Endothelial cell of umbilical vein (primary cell): ENCODE measurements around the gene TRPM3. TPM values are rescaled to one million over a fixed set of nuclear protein-coding genes. Genes with fewer than 3 reads are reported as not detected.

Experiments used
- BruUV-seq: library from RNA; stranded (reverse); fragments of 400-500 nt; replicated peaks from 2 replicates; lab custom pipeline; 2021; lab: Mats Ljungman, UMichigan
- CTCF ChIA-PET: fragments of 300-600, 350-600 bp; sonication (Branson Sonifier 250); formaldehyde crosslinking; loops from one replicate; lab custom pipeline; 2021; ENCODE audit warnings: antibody characterized with exemption, inconsistent platforms; lab: Charles Lee
- POLR2A ChIA-PET: fragments of 300-600, 350-600 bp; sonication (Branson Sonifier 250); formaldehyde crosslinking; loops from one replicate; lab custom pipeline; 2021; ENCODE audit warnings: antibody characterized with exemption, inconsistent platforms; lab: Charles Lee
- DNase-seq: peaks from one replicate; pipeline ENCODE4 v3.0.0-alpha.2; 2011; ENCODE audit warnings: low read depth, low spot score
- FAIRE-seq: peaks from 2 replicates; lab custom pipeline; 2011; peaks lifted over from hg19 to GRCh38; lab: Jason Lieb, UNC
- H2AFZ ChIP-seq: 2 replicates; pipeline ENCODE4 v1.6.0; 2012; ENCODE audit warnings: low read depth, low read length, control low read depth, inconsistent platforms
- H3K27ac ChIP-seq: 2 replicates; pipeline ENCODE4 v1.5.1; 2011; ENCODE audit warnings: low read depth, mild to moderate bottlenecking, control low read depth, low read length, moderate library complexity; ENCODE audit not compliant: insufficient read depth
- H3K27me3 ChIP-seq, 2 experiments: 2 replicates each; pipeline versions ENCODE4 v1.6.0 to v1.6.1; 2011; ENCODE audit warnings: low read length in 2 of 2, mixed read lengths in 1 of 2; ENCODE audit not compliant: control insufficient read depth in 2 of 2, insufficient read depth in 2 of 2
- H3K36me3 ChIP-seq, 2 experiments: 2 replicates in 1 of 2; 3 replicates in 1 of 2; pipeline ENCODE4 v1.5.1; 2011; ENCODE audit warnings: low read length in 2 of 2, mild to moderate bottlenecking in 1 of 2, moderate library complexity in 1 of 2; ENCODE audit not compliant: control insufficient read depth in 2 of 2, insufficient read depth in 2 of 2; ENCODE audit errors: extremely low read depth in 1 of 2
- H3K4me1 ChIP-seq: 3 replicates; pipeline ENCODE4 v1.5.1; 2011; ENCODE audit warnings: mild to moderate bottlenecking, low read length; ENCODE audit not compliant: control insufficient read depth, insufficient read depth; ENCODE audit errors: extremely low read depth
- H3K4me2 ChIP-seq: 2 replicates; pipeline ENCODE4 v1.6.1; 2011; ENCODE audit warnings: low read length, control low read depth, mixed read lengths; ENCODE audit not compliant: insufficient read depth
- H3K4me3 ChIP-seq, 3 experiments: fragments of 200-600 bp in 1 of 3; sonication (generic), shearing (Covaris generic) in 1 of 3; replicated peaks in 1 of 3; 2 replicates each; pipeline ENCODE4 v1.5.1; 2011 to 2016; ENCODE audit warnings: control low read depth in 3 of 3, low read length in 3 of 3, mild to moderate bottlenecking in 2 of 3, inconsistent platforms in 1 of 3, low read depth in 1 of 3, moderate library complexity in 1 of 3; ENCODE audit not compliant: insufficient read depth in 1 of 3
- H3K79me2 ChIP-seq: 2 replicates; pipeline ENCODE4 v1.6.0; 2012; ENCODE audit warnings: low read length, inconsistent platforms; ENCODE audit not compliant: control insufficient read depth, insufficient read depth
- H3K9ac ChIP-seq: replicated peaks from 2 replicates; pipeline ENCODE3; 2011; ENCODE audit warnings: low read length, control low read depth; ENCODE audit not compliant: insufficient read depth; ENCODE audit errors: extremely low read depth
- H3K9me1 ChIP-seq: replicated peaks from 3 replicates; pipeline ENCODE4 v1.6.0; 2011; ENCODE audit warnings: mild to moderate bottlenecking, low read length; ENCODE audit not compliant: control insufficient read depth, insufficient read depth; ENCODE audit errors: extremely low read depth
- H3K9me3 ChIP-seq: replicated peaks from 2 replicates; pipeline ENCODE4 v1.5.1; 2012; ENCODE audit warnings: low read length, inconsistent platforms; ENCODE audit not compliant: control insufficient read depth, insufficient read depth
- H4K20me1 ChIP-seq: replicated peaks from 2 replicates; pipeline ENCODE3; 2011; ENCODE audit warnings: mild to moderate bottlenecking, low read length; ENCODE audit not compliant: control insufficient read depth, insufficient read depth; ENCODE audit errors: extremely low read depth
- EZH2 ChIP-seq: IDR thresholded peaks from 2 replicates; pipeline ENCODE4 v1.6.1; 2012; ENCODE audit warnings: borderline replicate concordance, low read depth, mild to moderate bottlenecking, moderate library complexity, low read length, inconsistent platforms; ENCODE audit not compliant: severe bottlenecking
- FOS ChIP-seq: IDR thresholded peaks from 2 replicates; pipeline ENCODE4 v1.6.1; 2011; ENCODE audit warnings: mild to moderate bottlenecking, low read length, moderate library complexity, borderline replicate concordance; ENCODE audit not compliant: insufficient read depth
- GATA2 ChIP-seq: IDR thresholded peaks from 2 replicates; pipeline ENCODE4 v1.7.0; 2011; ENCODE audit warnings: low read depth, mild to moderate bottlenecking, moderate library complexity, mixed read lengths, low read length; ENCODE audit not compliant: insufficient read length, insufficient read depth
- JUN ChIP-seq: IDR thresholded peaks from 2 replicates; pipeline ENCODE4 v1.6.1; 2011; ENCODE audit warnings: borderline replicate concordance, low read depth; ENCODE audit not compliant: insufficient read length, insufficient read depth
- MAX ChIP-seq: IDR thresholded peaks from 2 replicates; pipeline ENCODE4 v1.6.1; 2011; ENCODE audit not compliant: insufficient read depth, insufficient read length
- MYC ChIP-seq: IDR thresholded peaks from one replicate; pipeline ENCODE4 v1.6.1; 2011; ENCODE audit warnings: mild to moderate bottlenecking, low read depth, low read length
- POLR2A ChIP-seq: IDR thresholded peaks from 2 replicates; pipeline ENCODE4 v1.6.1; 2012; ENCODE audit warnings: low read depth, mild to moderate bottlenecking, control low read depth, low read length
- POLR2AphosphoS5 ChIP-seq: IDR thresholded peaks from 2 replicates; pipeline ENCODE4 v1.6.1; 2012; ENCODE audit warnings: low read depth, mild to moderate bottlenecking, control low read depth, low read length, moderate library complexity; ENCODE audit not compliant: insufficient read depth
- dilution Hi-C: fragments of 300-500 bp; cut with MboI; formaldehyde crosslinking; loops from one replicate; pipeline ENCODE4 v1.15.0; 2019; ENCODE audit warnings: low sequenced_read_pairs; ENCODE audit not compliant: extremely low pct_ligation_motif_present
- intact Hi-C: fragments of 100-400 bp; cut with micrococcal nuclease; formaldehyde crosslinking; loops from one replicate; pipeline ENCODE4 v1.10.0; 2022
- polyA plus RNA-seq, 4 experiments: library from polyadenylated mRNA; depleted of rRNA in 3 of 4; stranded (reverse) in 3 of 4; unstranded in 1 of 4; fragments of >200 nt; gene quantifications; 2 replicates each; pipeline versions ENCODE4 v1.2.1 to v1.2.3, GENCODE V29; 2011 to 2012; ENCODE audit warnings: missing spikeins in 1 of 4
- total RNA-seq: library from RNA; stranded (reverse); gene quantifications from 2 replicates; pipeline ENCODE4 v1.2.3, GENCODE V29; 2021
- TF ChIP-seq, protein P1 (sequence below), 2 donors: IDR thresholded peaks; 1 replicate in 1 of 2; 2 replicates in 1 of 2; pipeline ENCODE4 v1.5.1; 2011; ENCODE audit warnings: low read length in 2 of 2, mild to moderate bottlenecking in 2 of 2, moderate library complexity in 2 of 2, control low read depth in 1 of 2, inconsistent platforms in 1 of 2, low read depth in 1 of 2; ENCODE audit not compliant: insufficient read depth in 1 of 2; ENCODE audit errors: extremely low read depth in 1 of 2

Gene TRPM3
- total and polyA plus RNA-seq, 2 donors (not counting 3 experiments of a cell fraction or from before 2014, with no cell fraction given) = 0.17 to 0.33 TPM

GRCh38 chr9:71136696-71137095, 15.3 kb upstream of the TRPM3 start:
- DNase-seq = no peak

More at GRCh38 chr9:71136696-71137095, 15.3 kb upstream of the TRPM3 start:
- BruUV-seq = no TSS peak
- Histone ChIP-seq H4K20me1 (no peaks in the 10 kb centered on the region), H3K79me2 (no peaks in the 10 kb centered on the region), H3K4me2 (no peak overlapping the region), H3K36me3 (no peaks in the 10 kb centered on the region), H3K4me3 (no peak overlapping the region), H3K27ac (no peak overlapping the region), H3K9ac (no peak overlapping the region), H3K9me1 (no peaks in the 10 kb centered on the region), H2AFZ (no peak overlapping the region), H3K9me3 (no peaks in the 10 kb centered on the region), H3K27me3 (peaks cover 0 to 2% of the 10 kb centered on the region in 2 experiments), H3K4me1 (no peaks in the 10 kb centered on the region)
- FAIRE-seq = no peak
- dilution Hi-C loops = no loop called here
- intact Hi-C loops = no loop called here
- TF ChIP-seq JUN (no peak), MYC (no peak), POLR2AphosphoS5 (no peak), FOS (no peak), GATA2 (no peak), EZH2 (no peak), MAX (no peak), POLR2A (no peak)
- TF ChIP-seq, protein P1, sequence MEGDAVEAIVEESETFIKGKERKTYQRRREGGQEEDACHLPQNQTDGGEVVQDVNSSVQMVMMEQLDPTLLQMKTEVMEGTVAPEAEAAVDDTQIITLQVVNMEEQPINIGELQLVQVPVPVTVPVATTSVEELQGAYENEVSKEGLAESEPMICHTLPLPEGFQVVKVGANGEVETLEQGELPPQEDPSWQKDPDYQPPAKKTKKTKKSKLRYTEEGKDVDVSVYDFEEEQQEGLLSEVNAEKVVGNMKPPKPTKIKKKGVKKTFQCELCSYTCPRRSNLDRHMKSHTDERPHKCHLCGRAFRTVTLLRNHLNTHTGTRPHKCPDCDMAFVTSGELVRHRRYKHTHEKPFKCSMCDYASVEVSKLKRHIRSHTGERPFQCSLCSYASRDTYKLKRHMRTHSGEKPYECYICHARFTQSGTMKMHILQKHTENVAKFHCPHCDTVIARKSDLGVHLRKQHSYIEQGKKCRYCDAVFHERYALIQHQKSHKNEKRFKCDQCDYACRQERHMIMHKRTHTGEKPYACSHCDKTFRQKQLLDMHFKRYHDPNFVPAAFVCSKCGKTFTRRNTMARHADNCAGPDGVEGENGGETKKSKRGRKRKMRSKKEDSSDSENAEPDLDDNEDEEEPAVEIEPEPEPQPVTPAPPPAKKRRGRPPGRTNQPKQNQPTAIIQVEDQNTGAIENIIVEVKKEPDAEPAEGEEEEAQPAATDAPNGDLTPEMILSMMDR (IDR thresholded peaks at IDR 0.05; ENCODE audit: extremely low read depth in 1 of 2, insufficient read depth in 1 of 2, low read depth in 1 of 2, low read length in 2 of 2) = no peak
- POLR2A ChIA-PET = no interaction called here
- CTCF ChIA-PET = interaction anchor here (0.8 kb wide), 1 partner anchor 17 kb away, joined by 4 read pairs; no protein-coding TSS in a partner anchor
